Panc1 (cell line): ENCODE results near the gene MVP.

Experiments
- CTCF ChIP-seq: fragments of 450-650 bp; IDR thresholded peaks from 2 replicates; pipeline ENCODE4 v1.5.1; 2017; ENCODE audit warnings: mild to moderate bottlenecking
- POLR2AphosphoS5 ChIP-seq: IDR thresholded peaks from 2 replicates; pipeline ENCODE4 v1.6.1; 2012; ENCODE audit warnings: mild to moderate bottlenecking, low read depth, low read length, moderate library complexity
- REST ChIP-seq, 2 experiments: IDR thresholded peaks; 2 replicates each; pipeline ENCODE4 v1.6.1; 2011 to 2012; ENCODE audit warnings: low read depth in 2 of 2, control low read depth in 1 of 2, low read length in 1 of 2, mild to moderate bottlenecking in 1 of 2, moderate library complexity in 1 of 2; ENCODE audit not compliant: insufficient read depth in 1 of 2
- SIN3A ChIP-seq: IDR thresholded peaks from 2 replicates; pipeline ENCODE4 v1.6.1; 2012; ENCODE audit warnings: low read depth, mild to moderate bottlenecking, low read length, moderate library complexity, borderline replicate concordance; ENCODE audit not compliant: insufficient read depth
- TCF7L2 ChIP-seq: IDR thresholded peaks from 2 replicates; pipeline ENCODE4 v1.6.1; 2011; ENCODE audit warnings: mild to moderate bottlenecking, low read depth, low read length, inconsistent platforms

GRCh38 chr16:29862383-29862883 lies 42.2 kb downstream of the MVP start:
- TF ChIP-seq CTCF (no peak), REST (IDR thresholded peaks at IDR 0.05; ENCODE audit: insufficient read depth in 1 of 2, low read depth in 2 of 2, low read length in 1 of 2) (no peak), POLR2AphosphoS5 (no peak), TCF7L2 (no peak), SIN3A (no peak)
